ENCODE results near the gene TRPV3.
"Not testable (repeated sequence)": the region's sequence is repeated elsewhere in the genome, so short reads cannot be mapped to it uniquely, and the experiment has no call there.

TRPV3 gene

DNA sequence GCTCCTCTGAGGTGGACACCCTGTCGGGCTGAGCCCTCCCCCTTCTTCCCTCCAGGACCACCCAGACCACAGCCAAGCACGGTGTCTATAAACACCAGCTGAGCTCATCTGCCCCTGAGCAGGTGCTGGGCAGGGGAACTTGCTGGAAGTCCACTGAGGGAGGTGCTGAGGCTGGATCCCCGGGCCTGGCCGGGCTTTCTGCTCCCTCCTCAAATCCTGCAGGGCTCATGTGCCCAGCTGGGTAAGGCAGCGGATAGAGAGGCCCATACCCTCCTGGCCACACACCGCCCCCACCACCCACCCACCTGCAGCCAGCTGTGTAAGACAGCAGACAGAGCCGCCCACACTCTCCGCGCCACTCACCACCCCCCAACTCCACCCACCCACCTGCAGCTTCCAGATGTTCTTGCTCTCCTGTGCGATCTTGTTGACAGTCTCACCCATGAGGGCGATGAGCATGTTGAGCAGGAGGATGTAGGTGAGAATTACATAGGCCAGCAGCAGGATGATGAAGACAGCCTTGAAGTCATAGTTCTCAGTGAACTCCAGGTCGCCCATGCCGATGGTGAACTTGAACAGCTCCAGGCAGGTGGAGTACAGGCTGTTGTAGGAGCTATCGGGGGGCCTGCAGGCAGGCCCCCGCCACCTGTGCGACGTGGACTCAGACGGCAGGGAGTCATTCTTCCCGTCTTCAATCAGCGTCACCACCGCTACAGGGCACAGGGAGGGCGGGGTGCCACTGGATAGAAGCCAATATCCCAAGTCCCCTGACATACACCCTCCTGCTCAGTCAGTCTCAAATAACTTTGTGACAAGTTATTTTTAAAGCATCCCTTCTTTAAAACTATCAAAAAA lies 15.9 kb upstream of the TRPV3 start:
- no peak for DNase-seq (ENCODE audit: low read depth)

DNA sequence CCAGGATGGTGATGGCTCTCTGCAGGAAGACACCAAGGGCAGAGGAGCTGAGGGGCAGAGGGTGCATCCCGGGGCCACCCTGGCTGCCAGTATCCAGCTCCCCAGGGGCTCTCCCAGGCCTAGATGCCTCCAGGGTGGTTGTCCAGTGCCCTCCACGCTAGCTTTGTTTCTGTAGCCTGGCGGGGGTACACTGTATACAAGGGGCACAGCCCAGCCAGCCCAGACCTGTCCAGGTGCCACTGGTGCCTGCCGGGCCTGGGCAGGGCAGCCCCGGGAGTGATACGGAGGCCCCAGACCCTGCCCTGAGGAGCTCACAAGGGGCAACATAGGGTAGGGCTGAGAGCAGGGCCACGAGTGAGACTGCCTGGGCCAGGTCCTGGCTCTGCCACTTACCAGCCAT lies 14.6 kb upstream of the TRPV3 start:
- DNase-seq (ENCODE audit: low read depth), result no peak

GRCh38 chr17:3571043-3571900 lies 13.7 kb upstream of the TRPV3 start:
- no peak for DNase-seq (ENCODE audit: low read depth)

DNA sequence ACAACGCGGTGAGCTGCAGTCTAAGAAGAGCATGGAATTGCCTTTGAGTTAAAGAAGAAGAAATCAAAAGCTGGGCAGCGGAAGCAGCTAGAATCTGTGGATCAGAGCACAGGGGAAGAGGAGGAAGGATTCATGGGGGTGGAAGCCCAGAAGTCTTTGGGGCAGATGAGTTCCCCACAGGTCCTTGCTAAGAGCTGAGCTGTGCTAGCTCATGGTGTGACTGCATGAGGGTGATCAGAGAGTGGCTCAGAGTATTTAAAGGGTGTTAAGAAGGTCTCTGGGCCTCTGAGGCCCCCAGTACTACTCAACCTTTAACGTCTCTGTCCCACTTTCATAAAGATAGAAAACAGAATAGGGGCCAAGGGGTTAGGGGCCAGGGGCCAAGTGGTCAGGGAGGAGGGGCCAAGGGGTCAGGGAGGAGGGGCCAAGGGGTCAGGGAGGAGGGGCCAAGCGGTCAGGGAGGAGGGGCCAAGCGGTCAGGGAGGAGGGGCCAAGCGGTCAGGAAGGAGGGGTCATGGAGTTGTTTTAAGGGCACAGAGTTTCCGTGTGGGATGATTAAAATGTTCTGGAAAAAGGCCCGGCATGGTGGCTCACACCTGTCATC lies 12.0 kb upstream of the TRPV3 start:
- DNase-seq (ENCODE audit: low read depth), result no peak

DNA sequence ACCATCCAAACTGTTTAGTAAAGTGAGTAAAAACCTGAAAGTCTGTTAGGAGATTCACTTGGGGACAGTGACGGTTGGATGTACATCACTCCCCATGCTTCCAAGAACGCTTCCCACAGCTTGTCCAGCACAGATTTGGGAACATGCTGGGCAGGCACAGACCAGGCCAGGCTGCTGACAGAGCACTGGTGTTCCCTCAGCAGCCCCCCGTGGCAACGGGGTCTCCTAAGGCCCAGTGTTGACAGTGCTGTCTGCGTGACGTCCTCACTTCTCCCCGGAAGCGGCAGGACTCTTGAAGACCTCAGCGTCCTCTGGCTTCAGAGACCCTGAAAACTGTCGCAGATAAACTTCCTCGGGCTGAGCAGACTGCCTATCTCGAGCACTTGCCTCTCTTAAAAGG lies 8.9 kb upstream of the TRPV3 start:
- no peak for DNase-seq (ENCODE audit: low read depth)

DNA sequence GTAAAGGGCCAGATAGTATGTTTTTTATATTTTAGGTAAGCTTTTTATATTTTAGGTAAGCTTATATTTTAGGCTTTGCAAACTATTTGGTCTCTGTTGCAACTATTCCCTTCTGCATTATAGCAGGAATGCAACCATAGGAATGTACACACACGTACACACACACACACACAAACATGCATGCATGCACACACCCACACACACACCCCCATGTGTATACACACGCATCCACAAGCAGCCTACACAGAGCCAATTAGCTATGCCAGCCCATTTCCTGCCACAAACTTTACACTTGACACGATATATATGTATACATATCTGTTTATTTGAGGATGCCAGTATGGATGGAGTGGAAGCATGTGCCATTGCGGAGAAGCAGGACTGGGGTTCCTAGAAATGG lies 7.5 kb upstream of the TRPV3 start:
- DNase-seq (ENCODE audit: low read depth), result no peak

GRCh38 chr17:3564241-3564640 lies 6.6 kb upstream of the TRPV3 start:
- not testable (repeated sequence) for DNase-seq (ENCODE audit: low read depth)

GRCh38 chr17:3559270-3559645 lies 1.6 kb upstream of the TRPV3 start:
- DNase-seq (ENCODE audit: low read depth), result no peak

DNA sequence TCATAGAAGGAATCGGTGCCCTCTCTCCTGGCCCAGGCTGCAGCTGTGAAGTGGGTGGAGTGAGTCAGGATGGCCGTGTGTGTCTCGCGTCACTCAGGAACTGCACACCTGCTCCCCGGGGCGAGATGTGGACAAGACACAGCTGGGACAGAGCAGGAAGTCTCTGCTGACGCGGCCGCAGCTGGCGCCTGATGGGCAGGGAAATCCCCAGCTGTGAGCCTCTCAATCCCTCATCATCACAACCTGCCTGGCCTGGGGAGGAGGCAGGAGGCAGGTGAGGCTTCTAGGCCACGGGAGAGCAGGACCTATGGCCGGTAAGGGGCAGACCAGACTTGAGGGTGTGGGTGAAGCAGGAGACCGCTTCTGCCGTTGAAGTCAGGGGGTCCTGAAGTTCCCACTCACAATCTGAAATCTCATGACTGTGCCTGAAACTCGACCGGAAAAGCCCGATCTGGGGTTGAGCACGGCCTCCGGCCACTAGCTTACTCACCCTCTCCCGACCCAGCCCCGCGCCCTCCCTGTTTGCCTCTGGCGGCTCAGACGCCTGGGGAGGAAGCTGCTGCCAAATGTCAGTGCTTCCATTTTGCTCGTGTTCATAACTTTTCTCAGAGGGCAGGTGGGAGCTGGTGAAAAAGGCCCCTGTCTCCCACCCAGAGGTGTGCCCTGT lies 1.1 kb upstream of the TRPV3 start:
- DNase-seq (ENCODE audit: low read depth), result no peak

GRCh38 chr17:3556916-3557767 lies 470 bp downstream of the TRPV3 start:
- DNase-seq (ENCODE audit: low read depth), result no peak

- no peak for DNase-seq (ENCODE audit: low read depth)
Measured at GRCh38 chr17:3556239-3556915, 1.2 kb downstream of the TRPV3 start.

DNA sequence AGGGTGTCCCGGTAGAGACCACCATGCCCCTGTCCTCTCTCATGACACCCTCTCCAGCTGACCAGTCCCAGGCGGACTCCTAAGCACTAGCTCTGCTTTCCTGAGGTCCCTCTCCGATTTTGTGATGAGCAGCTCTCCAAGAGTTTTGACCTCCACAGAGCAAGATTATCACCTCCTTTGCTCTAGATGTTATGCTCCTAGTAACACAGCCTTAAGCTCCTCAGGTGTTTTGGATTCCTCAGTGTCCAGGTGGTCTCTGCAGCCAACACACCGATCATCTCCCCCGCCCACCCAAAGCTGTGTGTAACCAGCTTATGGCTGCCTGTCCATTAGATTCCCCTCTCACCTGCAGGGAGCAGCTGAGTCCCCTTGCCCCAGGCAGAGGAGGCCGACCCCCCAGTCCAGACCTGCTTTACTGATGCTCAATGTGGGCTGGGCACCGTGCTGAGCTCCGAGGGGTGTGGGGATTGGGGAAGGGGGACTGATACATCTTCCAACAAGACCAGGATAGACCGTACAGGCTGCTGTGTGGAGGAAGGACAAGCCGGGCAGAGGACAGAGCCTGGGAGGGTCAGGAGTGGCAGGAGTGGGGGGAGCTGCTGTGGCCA lies 2.3 kb downstream of the TRPV3 start:
- DNase-seq (ENCODE audit: low read depth), result no peak

- no peak for DNase-seq (ENCODE audit: low read depth)
Measured at GRCh38 chr17:3554440-3554839, 3.2 kb downstream of the TRPV3 start.

DNA sequence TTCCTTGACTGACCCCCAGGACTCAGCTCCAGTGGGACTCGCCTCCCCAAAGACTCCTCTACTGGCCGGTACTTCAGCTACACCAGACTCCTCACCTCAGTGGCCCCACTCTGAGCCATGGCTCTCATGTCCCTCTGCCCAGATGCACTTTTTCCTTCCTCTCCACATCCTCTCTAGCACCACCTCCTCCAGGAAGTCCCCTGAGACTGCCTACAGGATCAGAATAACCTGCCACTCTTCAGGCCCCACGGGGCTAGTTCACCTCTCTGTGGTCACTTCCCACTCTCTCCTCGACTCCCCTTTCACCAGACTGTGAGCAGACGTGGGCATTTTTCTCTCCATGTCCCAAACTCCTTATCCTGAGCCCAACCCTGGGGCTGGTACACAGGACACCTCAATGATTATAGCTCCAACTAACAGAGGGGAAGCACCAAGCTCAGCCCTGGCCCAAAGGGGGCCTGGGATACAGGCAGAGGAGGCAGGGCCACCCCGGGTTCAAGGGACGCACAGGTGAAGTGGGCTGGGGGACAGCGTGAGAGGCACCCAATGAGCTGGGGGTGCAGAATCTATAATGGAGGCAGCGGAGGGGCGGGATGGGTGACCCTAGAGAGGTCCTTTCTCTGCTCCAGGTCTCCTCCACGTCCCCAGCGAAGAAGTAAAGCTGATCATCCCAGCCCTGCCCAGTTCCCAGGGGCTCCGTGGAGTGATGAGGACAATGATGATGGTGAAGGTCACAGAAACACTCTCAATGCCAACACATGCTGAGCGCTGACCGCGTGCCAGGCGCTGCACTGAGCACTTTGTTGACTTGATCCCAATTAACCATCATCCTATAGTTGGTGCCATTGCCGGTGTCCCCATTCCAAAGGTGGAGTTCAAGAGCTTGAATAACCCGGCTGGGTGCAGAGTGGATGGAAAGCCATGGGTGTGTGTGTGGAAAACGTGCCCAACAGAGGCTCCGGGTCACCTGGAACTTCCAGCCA lies 3.9 kb downstream of the TRPV3 start:
- no peak for DNase-seq (ENCODE audit: low read depth)

DNA sequence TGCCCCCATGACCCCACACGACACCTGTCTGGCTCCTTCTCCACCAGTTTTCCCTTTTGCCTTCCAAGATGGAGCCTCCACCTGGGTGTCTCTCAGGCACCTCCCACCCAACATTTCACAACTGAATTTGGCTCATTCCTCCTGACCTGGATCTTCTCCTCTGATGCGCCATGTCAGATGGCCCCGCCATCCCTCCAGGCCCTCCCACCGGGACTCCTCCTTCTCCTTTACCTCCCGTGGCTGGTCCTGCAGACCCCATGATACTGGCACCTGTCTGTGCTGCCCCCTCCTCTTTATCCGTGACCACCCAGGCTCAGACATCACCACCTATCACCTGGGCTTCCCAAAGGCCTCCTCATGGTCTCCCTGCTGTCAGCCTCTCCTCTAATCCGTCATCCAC lies 4.7 kb downstream of the TRPV3 start:
- no peak for DNase-seq (ENCODE audit: low read depth)

GRCh38 chr17:3551189-3551588 lies 6.4 kb downstream of the TRPV3 start:
- DNase-seq (ENCODE audit: low read depth), result no peak

GRCh38 chr17:3549610-3550162 lies 7.9 kb downstream of the TRPV3 start:
- no peak for DNase-seq (ENCODE audit: low read depth)

DNA sequence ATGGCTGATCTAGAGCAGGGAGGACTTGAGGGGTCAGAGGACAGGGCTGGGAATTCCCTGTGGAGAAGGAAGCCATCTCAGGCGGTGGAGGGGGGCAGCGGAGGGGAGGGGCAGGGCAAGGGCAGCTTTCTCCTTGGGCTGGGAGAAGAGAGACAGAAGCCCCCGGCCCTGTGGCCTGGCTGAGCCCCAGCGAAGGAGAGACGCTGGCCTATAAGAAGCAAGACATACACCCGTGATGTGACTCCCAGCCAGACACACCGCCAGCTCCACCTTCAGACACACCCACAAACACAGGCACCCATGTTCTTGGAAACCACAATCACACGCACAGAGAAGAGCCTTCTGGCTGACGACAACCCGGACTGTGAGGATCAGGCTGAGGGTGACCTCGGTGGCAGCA lies 10.0 kb downstream of the TRPV3 start:
- DNase-seq (ENCODE audit: low read depth), result no peak

GRCh38 chr17:3546997-3547396 lies 10.6 kb downstream of the TRPV3 start:
- DNase-seq (ENCODE audit: low read depth), result no peak

Measured in HS-27A (cell line).